Stimulated activated CD4-positive, alpha-beta T cell treated with anti-CD3 and anti-CD28 coated beads, Interleukin-4, amount 100 ng/mL, for 1 hour (primary cell): ENCODE data around the gene ZNF366.

ENCODE experiments used
- DNase-seq: peaks from one replicate; pipeline ENCODE4 v3.0.0-alpha.2; 2020

Gene ZNF366

GRCh38 chr5:72518001-72518683 is 10.9 kb upstream of the ZNF366 start:
- DNase-seq = no peak

- no peak for DNase-seq
These were observed 9.7 kb upstream of the ZNF366 start for GRCh38 chr5:72516916-72517315.

- no peak for DNase-seq
These were observed 8.0 kb upstream of the ZNF366 start for GRCh38 chr5:72515211-72515610.

GRCh38 chr5:72512593-72512860 is 5.3 kb upstream of the ZNF366 start:
- no peak for DNase-seq

- no peak for DNase-seq
These were observed 4.8 kb upstream of the ZNF366 start for GRCh38 chr5:72511774-72512592.

GRCh38 chr5:72511366-72511765 is 4.2 kb upstream of the ZNF366 start:
- no peak for DNase-seq

- DNase-seq = no peak
These were observed 3.5 kb upstream of the ZNF366 start for GRCh38 chr5:72510610-72511181.

- DNase-seq = no peak
These were observed 2.2 kb upstream of the ZNF366 start for GRCh38 chr5:72509401-72509800.

- DNase-seq = no peak
These were observed 1.3 kb upstream of the ZNF366 start for GRCh38 chr5:72508241-72509170.

- no peak for DNase-seq
These were observed 663 bp upstream of the ZNF366 start for GRCh38 chr5:72507907-72508238.

- DNase-seq = no peak
These were observed 1.1 kb downstream of the ZNF366 start for GRCh38 chr5:72506158-72506549.

GRCh38 chr5:72505539-72506157 is 1.6 kb downstream of the ZNF366 start:
- no peak for DNase-seq

- DNase-seq = no peak
These were observed 2.2 kb downstream of the ZNF366 start for GRCh38 chr5:72505016-72505415.

- DNase-seq = no peak
These were observed 3.2 kb downstream of the ZNF366 start for GRCh38 chr5:72503888-72504491.

- no peak for DNase-seq
These were observed 5.7 kb downstream of the ZNF366 start for GRCh38 chr5:72501488-72501887.

- DNase-seq = no peak
These were observed 7.5 kb downstream of the ZNF366 start for GRCh38 chr5:72499730-72500129.

- DNase-seq = no peak
These were observed 8.1 kb downstream of the ZNF366 start for GRCh38 chr5:72499090-72499489.

- DNase-seq = no peak
These were observed 8.9 kb downstream of the ZNF366 start for GRCh38 chr5:72498284-72498683.

- DNase-seq = no peak
These were observed 9.4 kb downstream of the ZNF366 start for GRCh38 chr5:72497823-72498222.

- DNase-seq = no peak
These were observed 11.8 kb downstream of the ZNF366 start for GRCh38 chr5:72495410-72495809.

GRCh38 chr5:72494623-72495124 is 12.5 kb downstream of the ZNF366 start:
- no peak for DNase-seq

GRCh38 chr5:72489536-72489935 is 17.7 kb downstream of the ZNF366 start:
- DNase-seq = no peak
